ENCODE measurements around the gene ZNF181. TPM values are rescaled to one million over a fixed set of nuclear protein-coding genes. Genes with fewer than 3 reads are reported as not detected.
A peak's percentile ranks its signal among the peaks of the same experiment; 100 is the strongest.

ZNF181 gene
- total RNA-seq, 1 experiment from 2014 or later = 8.2 TPM

DNA sequence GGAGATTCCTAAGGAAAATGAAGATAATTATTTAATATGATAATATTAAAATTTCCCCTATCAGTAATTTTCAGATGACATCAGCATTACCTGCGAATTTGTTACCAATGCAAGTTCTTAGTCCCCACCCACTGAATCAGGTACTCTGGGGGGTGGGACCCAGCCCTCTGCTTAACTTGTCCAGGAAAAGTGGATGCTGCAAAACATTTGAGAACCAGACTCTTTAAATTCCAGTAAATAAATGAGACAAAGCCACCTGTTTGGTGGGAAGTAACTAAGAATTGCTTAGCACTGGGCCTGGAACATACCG, 39.5 kb downstream of the ZNF181 start:
- Histone ChIP-seq H3K27me3 (ENCODE audit: insufficient read depth, low read length) (no peaks in the 10 kb centered on the region), H3K4ac (ENCODE audit: low read depth, low read length) (no peak overlapping the region), H2AK5ac (ENCODE audit: insufficient read length, low read length) (no peak overlapping the region), H3K79me2 (ENCODE audit: insufficient read depth, low read length) (no peaks in the 10 kb centered on the region), H2BK20ac (ENCODE audit: low read depth, low read length, poor library complexity, severe bottlenecking) (no peak overlapping the region), H3K27ac (ENCODE audit: insufficient read length, low read depth, low read length) (no peak overlapping the region), H3T11ph (ENCODE audit: low read length) (no peak overlapping the region), H3K9me3 (ENCODE audit: control insufficient read depth, low read depth, low read length) (no peaks in the 10 kb centered on the region), H3K18ac (ENCODE audit: insufficient read length, low read depth, low read length) (no peak overlapping the region), H2BK12ac (ENCODE audit: insufficient read length, low read depth, low read length) (no peak overlapping the region), H4K8ac (replicated peaks; ENCODE audit: insufficient read length, low read depth, low read length) (no peak overlapping the region), H3K9ac (ENCODE audit: extremely low read depth, insufficient read length, low read length) (no peak overlapping the region), H2BK5ac (ENCODE audit: insufficient read length, low read length) (no peak overlapping the region), H4K5ac (ENCODE audit: insufficient read length, low read depth, low read length) (no peak overlapping the region), H3K4me1 (ENCODE audit: insufficient read depth, low read length) (no peaks in the 10 kb centered on the region), H3K23ac (ENCODE audit: insufficient read length, low read depth, low read length) (no peak overlapping the region), H2BK15ac (ENCODE audit: low read depth, low read length) (no peak overlapping the region), H2AFZ (ENCODE audit: low read length) (peak overlapping the region; percentile 96), H4K20me1 (ENCODE audit: control insufficient read depth, insufficient read depth, insufficient read length) (no peaks in the 10 kb centered on the region), H3K56ac (ENCODE audit: insufficient read length, low read depth, low read length) (no peak overlapping the region), H3K23me2 (ENCODE audit: insufficient read length, low read depth, low read length, poor library complexity, severe bottlenecking) (peaks cover 5% of the 10 kb centered on the region), H3K14ac (ENCODE audit: insufficient read depth, low read length) (no peak overlapping the region), H4K91ac (ENCODE audit: insufficient read length, low read depth, low read length) (no peak overlapping the region), H3K4me2 (ENCODE audit: insufficient read depth, insufficient read length, low read length) (peak overlapping the region; percentile 70), H3K79me1 (ENCODE audit: insufficient read depth, low read depth, low read length, poor library complexity, severe bottlenecking) (no peaks in the 10 kb centered on the region), H2BK120ac (ENCODE audit: low read depth, low read length, poor library complexity, severe bottlenecking) (no peak overlapping the region)
- Mint-ChIP-seq H3K9me3 (peaks cover 24 to 27% of the 10 kb centered on the region in 2 experiments), H3K4me3 (peak overlapping the region; percentile 87 to 95), H3K4me1 (peaks cover 8 to 14% of the 10 kb centered on the region in 2 experiments), H3K36me3 (ENCODE audit: insufficient read depth in 1 of 3, low read depth in 3 of 3) (peaks cover 0 to 16% (median 9%) of the 10 kb centered on the region in 3 experiments), H3K27me3 (ENCODE audit: low read depth) (peaks cover 25% of the 10 kb centered on the region), H3K27ac (no peak overlapping the region)
- TF ChIP-seq, protein P1, sequence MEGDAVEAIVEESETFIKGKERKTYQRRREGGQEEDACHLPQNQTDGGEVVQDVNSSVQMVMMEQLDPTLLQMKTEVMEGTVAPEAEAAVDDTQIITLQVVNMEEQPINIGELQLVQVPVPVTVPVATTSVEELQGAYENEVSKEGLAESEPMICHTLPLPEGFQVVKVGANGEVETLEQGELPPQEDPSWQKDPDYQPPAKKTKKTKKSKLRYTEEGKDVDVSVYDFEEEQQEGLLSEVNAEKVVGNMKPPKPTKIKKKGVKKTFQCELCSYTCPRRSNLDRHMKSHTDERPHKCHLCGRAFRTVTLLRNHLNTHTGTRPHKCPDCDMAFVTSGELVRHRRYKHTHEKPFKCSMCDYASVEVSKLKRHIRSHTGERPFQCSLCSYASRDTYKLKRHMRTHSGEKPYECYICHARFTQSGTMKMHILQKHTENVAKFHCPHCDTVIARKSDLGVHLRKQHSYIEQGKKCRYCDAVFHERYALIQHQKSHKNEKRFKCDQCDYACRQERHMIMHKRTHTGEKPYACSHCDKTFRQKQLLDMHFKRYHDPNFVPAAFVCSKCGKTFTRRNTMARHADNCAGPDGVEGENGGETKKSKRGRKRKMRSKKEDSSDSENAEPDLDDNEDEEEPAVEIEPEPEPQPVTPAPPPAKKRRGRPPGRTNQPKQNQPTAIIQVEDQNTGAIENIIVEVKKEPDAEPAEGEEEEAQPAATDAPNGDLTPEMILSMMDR (conservative IDR thresholded peaks at IDR 0.05) = no peak
- no peak for DNase-seq
- no CpG with 5 or more reads among the region's 2 CpGs for WGBS (ENCODE audit: extremely low coverage, insufficient read length, low lambda C conversion rate)
